Activated B cell treated with CpG ODN at 0.5 μM for 24 hours (primary cell): ENCODE results near the gene RNF125. TPM values are rescaled to one million over a fixed set of nuclear protein-coding genes. Genes with fewer than 3 reads are reported as not detected.
A peak's percentile ranks its signal among the peaks of the same experiment; 100 is the strongest.
"Not testable (repeated sequence)": the region's sequence is repeated elsewhere in the genome, so short reads cannot be mapped to it uniquely, and the experiment has no call there.

Source experiments
- ATAC-seq: fragments of 200-7000 bp; cut with Tn5 transposase; one replicate; pipeline ENCODE4 v1.10.0; 2021; ENCODE audit warnings: low read depth, mild to moderate bottlenecking, moderate library complexity
- CTCF ChIA-PET: fragments of 350-600 bp; sonication (Branson Sonifier 250); formaldehyde crosslinking; loops from one replicate; lab custom pipeline; 2021; ENCODE audit warnings: antibody characterized with exemption; lab: Charles Lee
- POLR2A ChIA-PET: fragments of 350-600 bp; sonication (Branson Sonifier 250); formaldehyde crosslinking; loops from one replicate; lab custom pipeline; 2021; ENCODE audit warnings: antibody characterized with exemption; lab: Charles Lee
- DNase-seq: peaks from one replicate; pipeline ENCODE4 v3.0.0; 2022
- H3K27ac Mint-ChIP-seq: one replicate; pipeline ENCODE4 v1.8.0; 2020; ENCODE audit warnings: mixed read lengths
- H3K27me3 Mint-ChIP-seq: one replicate; pipeline ENCODE4 v1.8.0; 2021; ENCODE audit warnings: mixed read lengths
- H3K36me3 Mint-ChIP-seq: one replicate; pipeline ENCODE4 v1.8.0; 2021; ENCODE audit warnings: low read depth, mixed read lengths
- H3K4me1 Mint-ChIP-seq: one replicate; pipeline ENCODE4 v1.8.0; 2021; ENCODE audit warnings: mixed read lengths
- H3K4me3 Mint-ChIP-seq: one replicate; pipeline ENCODE4 v1.8.0; 2020; ENCODE audit warnings: mild to moderate bottlenecking, mixed read lengths
- H3K9me3 Mint-ChIP-seq: one replicate; pipeline ENCODE4 v1.8.0; 2020; ENCODE audit warnings: mixed read lengths
- intact Hi-C: fragments of 100-400 bp; cut with micrococcal nuclease; formaldehyde crosslinking; loops from one replicate; pipeline ENCODE4 v1.15.1; 2024
- total RNA-seq: library from RNA; stranded (reverse); gene quantifications from 2 replicates; pipeline ENCODE4 v1.2.3, GENCODE V29; 2022
- TF ChIP-seq, protein P1 (sequence below): fragments of 200-600 bp; IDR thresholded peaks from one replicate; pipeline ENCODE4 v1.8.0; 2022; ENCODE audit warnings: antibody characterized with exemption, mild to moderate bottlenecking

RNF125 gene
- total RNA-seq, 1 donor from 2014 or later = 2.1 TPM

DNA sequence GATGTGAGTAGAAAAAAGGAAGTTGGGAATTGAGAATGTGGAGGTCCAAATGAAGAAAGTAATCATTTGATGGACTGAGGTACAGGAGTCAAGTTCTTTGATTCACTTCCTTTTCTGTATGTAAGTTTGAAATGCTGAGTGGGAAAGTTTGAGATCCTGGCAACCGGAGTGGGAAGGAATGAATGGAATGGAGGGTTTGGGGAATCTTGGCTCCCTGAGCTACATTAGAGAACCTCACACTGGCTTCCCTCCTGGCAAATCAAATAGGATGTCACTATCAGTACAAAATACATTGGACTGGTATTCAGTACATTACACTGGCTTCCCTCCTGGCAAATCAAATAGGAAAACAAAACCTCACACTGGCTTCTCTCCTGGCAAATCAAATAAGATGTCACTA, 63.3 kb downstream of the RNF125 start:
- no peak overlapping the region for H3K4me3 Mint-ChIP-seq
- ChIA-PET POLR2A (no interaction called here), CTCF (no interaction called here)
- intact Hi-C loops = no loop called here
- no peak overlapping the region for H3K27ac Mint-ChIP-seq
- H3K36me3 Mint-ChIP-seq = no peaks in the 10 kb centered on the region
- no peaks in the 10 kb centered on the region for H3K27me3 Mint-ChIP-seq
- peaks cover 3% of the 10 kb centered on the region for H3K9me3 Mint-ChIP-seq
- peaks cover 25% of the 10 kb centered on the region for H3K4me1 Mint-ChIP-seq
- no peak for DNase-seq
- TF ChIP-seq, protein P1, sequence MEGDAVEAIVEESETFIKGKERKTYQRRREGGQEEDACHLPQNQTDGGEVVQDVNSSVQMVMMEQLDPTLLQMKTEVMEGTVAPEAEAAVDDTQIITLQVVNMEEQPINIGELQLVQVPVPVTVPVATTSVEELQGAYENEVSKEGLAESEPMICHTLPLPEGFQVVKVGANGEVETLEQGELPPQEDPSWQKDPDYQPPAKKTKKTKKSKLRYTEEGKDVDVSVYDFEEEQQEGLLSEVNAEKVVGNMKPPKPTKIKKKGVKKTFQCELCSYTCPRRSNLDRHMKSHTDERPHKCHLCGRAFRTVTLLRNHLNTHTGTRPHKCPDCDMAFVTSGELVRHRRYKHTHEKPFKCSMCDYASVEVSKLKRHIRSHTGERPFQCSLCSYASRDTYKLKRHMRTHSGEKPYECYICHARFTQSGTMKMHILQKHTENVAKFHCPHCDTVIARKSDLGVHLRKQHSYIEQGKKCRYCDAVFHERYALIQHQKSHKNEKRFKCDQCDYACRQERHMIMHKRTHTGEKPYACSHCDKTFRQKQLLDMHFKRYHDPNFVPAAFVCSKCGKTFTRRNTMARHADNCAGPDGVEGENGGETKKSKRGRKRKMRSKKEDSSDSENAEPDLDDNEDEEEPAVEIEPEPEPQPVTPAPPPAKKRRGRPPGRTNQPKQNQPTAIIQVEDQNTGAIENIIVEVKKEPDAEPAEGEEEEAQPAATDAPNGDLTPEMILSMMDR = no peak
- ATAC-seq = no peak

DNA sequence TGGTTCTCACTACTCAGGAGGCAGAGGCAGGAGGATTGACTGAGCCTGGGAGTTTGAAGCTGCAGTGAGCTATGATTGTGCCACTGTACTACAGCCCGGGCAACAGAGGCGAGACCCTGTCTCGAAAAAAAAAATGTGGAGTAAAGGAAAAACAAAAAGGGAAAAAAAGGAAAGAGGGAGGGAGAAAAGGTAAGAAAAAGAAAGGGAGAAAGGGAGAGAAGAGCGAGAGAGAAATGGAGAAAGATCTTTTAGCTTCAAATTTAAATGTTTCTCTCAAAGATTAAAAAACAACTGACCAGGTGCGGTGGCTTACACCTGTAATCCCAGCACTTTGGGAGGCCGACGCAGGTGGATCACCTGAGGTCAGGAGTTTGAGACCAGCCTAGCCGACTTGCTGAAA, 65.2 kb downstream of the RNF125 start:
- Mint-ChIP-seq H3K9me3 (peaks cover 3% of the 10 kb centered on the region), H3K27ac (peak overlapping the region; percentile 60), H3K4me1 (peaks cover 25% of the 10 kb centered on the region), H3K36me3 (no peaks in the 10 kb centered on the region), H3K27me3 (no peaks in the 10 kb centered on the region), H3K4me3 (no peak overlapping the region)
- ChIA-PET POLR2A (interaction anchor here (1.3 to 2.8 kb wide), 5 partner anchors 8 to 141 kb away, joined by 3 to 17 read pairs (median 5); partner anchors contain the start of genes RNF138 and TRAPPC8), CTCF (no interaction called here)
- ATAC-seq (no peak), DNase-seq (no peak)
- TF ChIP-seq, protein P1 = no peak
- intact Hi-C loops = no loop called here

DNA sequence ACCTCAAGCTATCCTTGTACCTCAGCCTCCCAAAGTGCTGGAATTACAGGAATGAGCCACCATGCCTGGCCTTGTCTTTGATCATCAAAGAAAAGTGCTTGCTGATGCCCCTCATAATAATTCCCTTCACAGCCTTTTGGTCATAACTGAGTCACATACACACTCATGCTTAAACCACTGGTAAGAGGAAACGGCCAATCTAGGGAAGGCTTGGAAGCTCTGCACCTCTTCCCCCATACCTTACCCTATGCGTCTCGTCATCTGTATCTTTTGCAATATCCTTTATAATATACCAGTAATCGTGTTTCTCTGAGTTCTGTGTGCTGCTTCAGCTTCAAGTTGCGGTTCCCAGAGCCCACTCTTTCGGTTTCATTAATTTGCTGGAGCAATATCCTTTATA, 68.3 kb downstream of the RNF125 start:
- no peak overlapping the region for H3K27ac Mint-ChIP-seq
- CTCF ChIA-PET = no interaction called here
- no peaks in the 10 kb centered on the region for H3K27me3 Mint-ChIP-seq
- no peak overlapping the region for H3K4me3 Mint-ChIP-seq
- peaks cover 23% of the 10 kb centered on the region for H3K4me1 Mint-ChIP-seq
- ATAC-seq = no peak
- POLR2A ChIA-PET = interaction anchor here (2.3 kb wide), 1 partner anchor 68 kb away, joined by 19 read pairs; the partner anchor contains the start of gene RNF125
- no peaks in the 10 kb centered on the region for H3K9me3 Mint-ChIP-seq
- intact Hi-C loops = no loop called here
- DNase-seq = no peak
- peaks cover 1% of the 10 kb centered on the region for H3K36me3 Mint-ChIP-seq
- TF ChIP-seq, protein P1 = no peak

DNA sequence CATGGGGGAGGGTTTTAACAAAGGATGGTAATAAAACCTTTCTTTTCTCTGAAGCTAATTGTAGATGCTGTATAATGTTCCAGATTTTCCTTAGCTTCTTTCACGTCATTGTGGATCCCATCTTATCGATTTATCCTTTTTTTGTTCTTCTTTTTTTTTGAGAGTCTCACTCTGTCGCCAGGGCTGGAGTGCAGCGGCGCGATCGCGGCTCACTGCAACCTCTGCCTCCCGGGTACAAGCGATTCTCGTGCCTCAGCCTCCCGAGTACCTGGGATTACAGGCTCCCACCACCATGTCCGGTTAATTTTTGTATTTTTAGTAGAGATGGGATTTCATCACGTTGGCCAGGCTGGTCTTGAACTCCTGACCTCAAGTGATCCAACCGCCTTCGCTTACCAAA, 72.2 kb downstream of the RNF125 start:
- Mint-ChIP-seq H3K4me1 (peaks cover 34% of the 10 kb centered on the region), H3K27ac (peak overlapping the region; percentile 41), H3K36me3 (peaks cover 31% of the 10 kb centered on the region)
- ChIA-PET CTCF (interaction anchor here (2.2 kb wide), 1 partner anchor 18 kb away, joined by 7 read pairs; no protein-coding TSS in a partner anchor), POLR2A (interaction anchor here (1.0 to 4.3 kb wide), 4 partner anchors 11 to 633 kb away, joined by 4 to 110 read pairs (median 46); partner anchors contain the start of genes RNF125 and TRAPPC8)
- H3K27me3 Mint-ChIP-seq, H3K4me3 Mint-ChIP-seq, DNase-seq, H3K9me3 Mint-ChIP-seq, ATAC-seq: not testable (repeated sequence)
- intact Hi-C loops = loop anchor here (2.0 to 10.0 kb wide), 4 partner anchors 18 to 824 kb away; partner anchors contain the start of gene KLHL14

DNA sequence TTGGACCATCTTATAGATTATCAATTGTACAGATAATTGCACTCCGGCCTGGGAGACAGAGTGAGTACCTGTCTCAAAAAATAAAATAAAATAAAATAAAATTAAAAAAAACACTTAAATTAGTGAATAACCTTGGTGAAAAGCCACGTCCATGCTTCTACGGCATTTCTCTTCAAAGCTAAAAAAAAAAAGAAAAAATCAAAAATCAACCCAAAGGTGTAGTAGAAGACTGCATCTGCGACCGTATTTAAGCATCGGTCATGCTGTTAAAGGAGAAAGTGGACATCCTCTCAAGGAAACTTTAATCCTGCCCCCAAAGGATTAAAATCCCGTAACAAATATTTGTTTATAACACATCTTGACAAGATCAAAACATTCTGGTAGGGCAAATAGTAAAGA, 72.7 kb downstream of the RNF125 start:
- ATAC-seq (no peak), DNase-seq (no peak)
- no peaks in the 10 kb centered on the region for H3K27me3 Mint-ChIP-seq
- TF ChIP-seq, protein P1 = no peak
- intact Hi-C loops = loop anchor here (2.0 to 10.0 kb wide), 4 partner anchors 19 to 823 kb away; partner anchors contain the start of gene KLHL14
- H3K4me1 Mint-ChIP-seq = peaks cover 36% of the 10 kb centered on the region
- peak overlapping the region; percentile 96 for H3K27ac Mint-ChIP-seq
- H3K36me3 Mint-ChIP-seq = peaks cover 36% of the 10 kb centered on the region
- CTCF ChIA-PET = interaction anchor here (2.2 kb wide), 1 partner anchor 19 kb away, joined by 7 read pairs; no protein-coding TSS in a partner anchor
- POLR2A ChIA-PET = interaction anchor here (0.9 to 4.3 kb wide), 14 partner anchors 8 to 680 kb away, joined by 3 to 110 read pairs (median 6); partner anchors contain the start of genes RNF125 and TRAPPC8
- peak overlapping the region; percentile 87 for H3K4me3 Mint-ChIP-seq
- H3K9me3 Mint-ChIP-seq = no peaks in the 10 kb centered on the region
